ENCODE measurements around the gene MRAP2.
"Not testable (repeated sequence)": the region's sequence is repeated elsewhere in the genome, so short reads cannot be mapped to it uniquely, and the experiment has no call there.

The MRAP2 gene

DNA sequence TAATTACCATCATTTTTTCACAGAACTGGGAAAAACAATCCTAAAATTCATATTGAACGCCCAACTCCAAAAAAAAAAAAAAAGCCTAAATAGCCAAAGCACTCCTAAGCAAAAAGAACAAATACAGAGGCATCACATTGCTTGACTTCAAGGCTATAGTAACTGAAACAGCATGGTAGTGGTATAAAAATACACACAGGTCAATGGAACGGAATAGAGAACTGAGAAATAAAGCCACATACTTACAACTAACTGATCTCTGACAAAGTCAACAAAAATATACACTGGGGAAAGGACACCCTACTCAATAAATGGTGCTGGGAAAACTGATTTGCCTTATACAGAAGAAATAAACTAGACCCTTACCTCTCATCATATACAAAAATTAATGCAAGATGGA is 89.6 kb downstream of the MRAP2 start:
- no peak overlapping the region for H4K12ac ChIP-seq (ENCODE audit: low read depth, low read length)
- no peak overlapping the region for H3K4me2 ChIP-seq (ENCODE audit: low read length)
- no peaks in the 10 kb centered on the region for H3K9me3 ChIP-seq (ENCODE audit: insufficient read depth, low read depth, low read length)
- H2AFZ ChIP-seq (ENCODE audit: insufficient read depth, low read length, poor library complexity): no peak overlapping the region
- no peak overlapping the region for H3K9ac ChIP-seq (ENCODE audit: low read length)
- no peaks in the 10 kb centered on the region for H3K79me2 ChIP-seq (ENCODE audit: control insufficient read depth, insufficient read depth, low read length, poor library complexity)
- no peaks in the 10 kb centered on the region for H3K36me3 ChIP-seq (ENCODE audit: control insufficient read depth in 1 of 2, insufficient read depth in 2 of 2, low read length in 2 of 2)
- H3K18ac ChIP-seq (ENCODE audit: low read length): no peak overlapping the region
- H2AK5ac ChIP-seq (ENCODE audit: low read length): no peak overlapping the region
- no peak overlapping the region for H3K14ac ChIP-seq (ENCODE audit: low read length)
- no peak overlapping the region for H3K4ac ChIP-seq (ENCODE audit: low read depth, low read length)
- peaks cover 0 to 2% of the 10 kb centered on the region in 2 experiments for H3K4me1 ChIP-seq (ENCODE audit: control insufficient read depth in 1 of 2, insufficient read depth in 2 of 2, low read length in 2 of 2)
- H4K91ac ChIP-seq (ENCODE audit: low read depth, low read length): no peak overlapping the region
- WGBS (ENCODE audit: extremely low coverage, insufficient coverage, insufficient read length): no CpG with 5 or more reads among the region's 2 CpGs
- no peak overlapping the region for H4K8ac ChIP-seq (ENCODE audit: low read depth, low read length)
- H3K4me3 ChIP-seq (ENCODE audit: low read depth, low read length): no peak overlapping the region
- H3K79me1 ChIP-seq (ENCODE audit: low read length): no peaks in the 10 kb centered on the region
- no peak for DNase-seq
- H3K27me3 ChIP-seq (ENCODE audit: insufficient read depth, low read length): no peaks in the 10 kb centered on the region
- no peak overlapping the region for H2BK120ac ChIP-seq (ENCODE audit: insufficient read depth, low read length, poor library complexity)
- no peak overlapping the region for H2BK12ac ChIP-seq (ENCODE audit: low read length)
- no peak overlapping the region for H3K23ac ChIP-seq (ENCODE audit: low read length)
- no peak overlapping the region for H3K27ac ChIP-seq (ENCODE audit: low read depth, low read length)
- no peak overlapping the region for H2BK5ac ChIP-seq (ENCODE audit: low read depth, low read length, poor library complexity)

DNA sequence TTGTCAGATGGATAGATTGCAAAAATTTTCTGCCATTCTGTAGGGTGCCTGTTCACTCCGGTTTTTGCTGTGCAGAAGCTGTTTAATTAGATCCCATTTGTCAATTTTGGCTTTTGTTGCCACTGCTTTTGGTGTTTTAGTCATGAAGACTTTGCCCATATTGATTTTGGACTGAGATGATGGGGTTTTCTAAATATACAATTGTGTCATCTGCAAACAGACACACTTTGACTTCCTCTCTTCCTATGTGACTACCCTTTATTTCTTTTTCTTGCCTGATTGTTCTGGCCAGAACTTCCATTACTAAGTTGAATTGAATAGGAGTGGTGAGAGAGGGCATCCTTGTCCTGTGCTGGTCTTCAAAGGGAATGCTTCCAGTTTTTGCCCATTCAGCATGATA is 96.0 kb downstream of the MRAP2 start:
- no CpG with 5 or more reads among the region's 1 CpG for WGBS (ENCODE audit: extremely low coverage, insufficient coverage, insufficient read length)
- not testable (repeated sequence) for H3K79me2 ChIP-seq (ENCODE audit: control insufficient read depth, insufficient read depth, low read length, poor library complexity); DNase-seq

DNA sequence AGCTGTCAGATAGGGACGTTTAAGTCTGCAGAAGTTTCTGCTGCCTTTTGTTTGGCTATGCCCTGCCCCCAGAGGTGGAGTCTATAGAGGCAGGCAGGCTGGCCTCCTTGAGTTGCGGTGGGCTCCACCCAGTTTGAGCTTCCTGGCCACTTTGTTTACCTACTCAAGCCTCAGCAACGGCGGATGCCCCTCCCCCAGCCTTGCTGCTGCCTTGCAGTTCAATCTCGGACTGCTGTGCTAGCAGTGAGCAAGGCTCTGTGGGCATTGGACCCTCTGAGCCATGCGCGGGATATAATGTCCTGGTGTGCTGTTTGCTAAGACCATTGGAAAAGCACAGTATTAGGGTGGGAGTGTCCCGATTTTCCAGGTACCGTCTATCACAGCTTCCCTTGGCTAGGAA is 99.8 kb downstream of the MRAP2 start:
- not testable (repeated sequence) for H3K23ac ChIP-seq (ENCODE audit: low read length); H4K8ac ChIP-seq (ENCODE audit: low read depth, low read length); H3K79me2 ChIP-seq (ENCODE audit: control insufficient read depth, insufficient read depth, low read length, poor library complexity); H2BK12ac ChIP-seq (ENCODE audit: low read length); H3K9me3 ChIP-seq (ENCODE audit: insufficient read depth, low read depth, low read length); H3K18ac ChIP-seq (ENCODE audit: low read length); H2BK120ac ChIP-seq (ENCODE audit: insufficient read depth, low read length, poor library complexity); H4K91ac ChIP-seq (ENCODE audit: low read depth, low read length); DNase-seq; H3K27me3 ChIP-seq (ENCODE audit: insufficient read depth, low read length); H3K4me3 ChIP-seq (ENCODE audit: low read depth, low read length); H3K14ac ChIP-seq (ENCODE audit: low read length); H3K9ac ChIP-seq (ENCODE audit: low read length); H2AFZ ChIP-seq (ENCODE audit: insufficient read depth, low read length, poor library complexity); H3K4me1 ChIP-seq (ENCODE audit: control insufficient read depth in 1 of 2, insufficient read depth in 2 of 2, low read length in 2 of 2); H4K12ac ChIP-seq (ENCODE audit: low read depth, low read length); H3K79me1 ChIP-seq (ENCODE audit: low read length); H2BK5ac ChIP-seq (ENCODE audit: low read depth, low read length, poor library complexity); H3K4me2 ChIP-seq (ENCODE audit: low read length); H3K4ac ChIP-seq (ENCODE audit: low read depth, low read length); H2AK5ac ChIP-seq (ENCODE audit: low read length); H3K27ac ChIP-seq (ENCODE audit: low read depth, low read length)
- H3K36me3 ChIP-seq (ENCODE audit: control insufficient read depth in 1 of 2, insufficient read depth in 2 of 2, low read length in 2 of 2): peaks cover 9 to 13% of the 10 kb centered on the region in 2 experiments
- WGBS (ENCODE audit: extremely low coverage, insufficient coverage, insufficient read length): no CpG with 5 or more reads among the region's 9 CpGs

More for the DNA sequence above, 96.0 kb downstream of the MRAP2 start:
- not testable (repeated sequence) for H3K4me2 ChIP-seq (ENCODE audit: low read length); H3K27ac ChIP-seq (ENCODE audit: low read depth, low read length); H3K9me3 ChIP-seq (ENCODE audit: insufficient read depth, low read depth, low read length); H2BK5ac ChIP-seq (ENCODE audit: low read depth, low read length, poor library complexity); H2BK12ac ChIP-seq (ENCODE audit: low read length); H2AFZ ChIP-seq (ENCODE audit: insufficient read depth, low read length, poor library complexity); H4K8ac ChIP-seq (ENCODE audit: low read depth, low read length); H3K23ac ChIP-seq (ENCODE audit: low read length); H3K27me3 ChIP-seq (ENCODE audit: insufficient read depth, low read length); H4K12ac ChIP-seq (ENCODE audit: low read depth, low read length); H3K4me1 ChIP-seq (ENCODE audit: control insufficient read depth in 1 of 2, insufficient read depth in 2 of 2, low read length in 2 of 2); H3K14ac ChIP-seq (ENCODE audit: low read length); H3K18ac ChIP-seq (ENCODE audit: low read length); H3K79me1 ChIP-seq (ENCODE audit: low read length); H2AK5ac ChIP-seq (ENCODE audit: low read length); H4K91ac ChIP-seq (ENCODE audit: low read depth, low read length); H3K9ac ChIP-seq (ENCODE audit: low read length); H2BK120ac ChIP-seq (ENCODE audit: insufficient read depth, low read length, poor library complexity); H3K4ac ChIP-seq (ENCODE audit: low read depth, low read length); H3K4me3 ChIP-seq (ENCODE audit: low read depth, low read length)
- peaks cover 9 to 12% of the 10 kb centered on the region in 2 experiments for H3K36me3 ChIP-seq (ENCODE audit: control insufficient read depth in 1 of 2, insufficient read depth in 2 of 2, low read length in 2 of 2)

DNA sequence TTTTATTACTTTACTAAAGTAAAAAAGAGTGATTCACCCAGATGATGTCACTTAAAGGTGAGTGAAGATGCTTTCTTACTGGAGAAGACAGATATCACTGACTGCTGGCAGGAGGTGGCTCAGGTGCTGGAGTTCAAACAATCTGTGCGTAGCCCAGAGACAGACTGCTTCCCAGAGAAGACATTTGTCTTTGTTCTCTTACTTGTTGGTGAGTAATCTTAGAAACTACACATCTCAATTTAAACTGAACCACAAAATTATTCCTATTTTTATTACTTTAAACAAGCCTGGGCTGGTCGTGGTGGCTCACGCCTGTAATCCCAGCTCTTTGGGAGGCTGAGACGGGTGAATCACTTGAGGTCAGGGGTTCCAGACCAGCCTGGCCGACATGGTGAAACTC is 101.7 kb downstream of the MRAP2 start:
- H3K79me2 ChIP-seq (ENCODE audit: control insufficient read depth, insufficient read depth, low read length, poor library complexity): no peaks in the 10 kb centered on the region
- WGBS (ENCODE audit: extremely low coverage, insufficient coverage, insufficient read length): no CpG with 5 or more reads among the region's 5 CpGs
- no peak overlapping the region for H4K91ac ChIP-seq (ENCODE audit: low read depth, low read length)
- no peak overlapping the region for H2AK5ac ChIP-seq (ENCODE audit: low read length)
- H4K12ac ChIP-seq (ENCODE audit: low read depth, low read length): no peak overlapping the region
- H3K4ac ChIP-seq (ENCODE audit: low read depth, low read length): no peak overlapping the region
- no peak for DNase-seq
- no peak overlapping the region for H2BK12ac ChIP-seq (ENCODE audit: low read length)
- H3K23ac ChIP-seq (ENCODE audit: low read length): no peak overlapping the region
- H3K4me3 ChIP-seq (ENCODE audit: low read depth, low read length): no peak overlapping the region
- no peaks in the 10 kb centered on the region for H3K4me1 ChIP-seq (ENCODE audit: control insufficient read depth in 1 of 2, insufficient read depth in 2 of 2, low read length in 2 of 2)
- no peak overlapping the region for H4K8ac ChIP-seq (ENCODE audit: low read depth, low read length)
- no peak overlapping the region for H3K27ac ChIP-seq (ENCODE audit: low read depth, low read length)
- no peaks in the 10 kb centered on the region for H3K79me1 ChIP-seq (ENCODE audit: low read length)
- no peak overlapping the region for H3K18ac ChIP-seq (ENCODE audit: low read length)
- H3K27me3 ChIP-seq (ENCODE audit: insufficient read depth, low read length): no peaks in the 10 kb centered on the region
- no peak overlapping the region for H2BK5ac ChIP-seq (ENCODE audit: low read depth, low read length, poor library complexity)
- no peak overlapping the region for H2BK120ac ChIP-seq (ENCODE audit: insufficient read depth, low read length, poor library complexity)
- peaks cover 9 to 13% of the 10 kb centered on the region in 2 experiments for H3K36me3 ChIP-seq (ENCODE audit: control insufficient read depth in 1 of 2, insufficient read depth in 2 of 2, low read length in 2 of 2)
- no peak overlapping the region for H3K4me2 ChIP-seq (ENCODE audit: low read length)
- H3K9me3 ChIP-seq (ENCODE audit: insufficient read depth, low read depth, low read length): peaks cover 8% of the 10 kb centered on the region
- H2AFZ ChIP-seq (ENCODE audit: insufficient read depth, low read length, poor library complexity): no peak overlapping the region
- no peak overlapping the region for H3K9ac ChIP-seq (ENCODE audit: low read length)
- H3K14ac ChIP-seq (ENCODE audit: low read length): no peak overlapping the region
